GOT3 (cell line): ENCODE data around the gene RPE65.
"Not testable (repeated sequence)": the region's sequence is repeated elsewhere in the genome, so short reads cannot be mapped to it uniquely, and the experiment has no call there.

ENCODE experiments used
- DNase-seq: peaks from one replicate; lab custom pipeline; 2025; ENCODE audit warnings: mixed read lengths; lab: John Stamatoyannopoulos, UW

RPE65 gene

GRCh38 chr1:68453060-68453670, 3.4 kb upstream of the RPE65 start:
- no peak for DNase-seq

DNA sequence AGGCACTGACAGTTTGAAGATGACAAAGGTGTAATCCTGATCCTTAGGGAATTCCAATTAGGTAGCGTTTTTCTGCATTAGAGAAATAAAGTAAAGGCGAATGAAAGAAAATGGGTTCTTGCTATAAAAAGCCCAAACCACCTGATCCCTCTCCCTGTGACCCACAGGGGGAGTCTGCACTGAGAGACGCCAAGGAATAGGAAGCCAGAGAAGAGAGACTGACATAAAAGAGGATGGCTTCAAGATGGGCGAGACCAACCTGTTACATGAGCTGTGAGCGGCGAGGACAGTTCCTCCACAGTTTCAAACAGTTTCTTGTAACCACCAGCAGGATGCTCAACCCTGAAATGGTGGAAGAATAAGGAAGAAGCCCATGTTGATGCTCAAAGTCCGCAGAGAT, 1.4 kb downstream of the RPE65 start:
- DNase-seq: no peak

- no peak for DNase-seq
Measured at GRCh38 chr1:68445709-68446108, 4.0 kb downstream of the RPE65 start.

- DNase-seq: peak; percentile 16
Measured at GRCh38 chr1:68442822-68443556, 6.8 kb downstream of the RPE65 start.

GRCh38 chr1:68442006-68442405, 7.7 kb downstream of the RPE65 start:
- no peak for DNase-seq

GRCh38 chr1:68438310-68438709, 11.4 kb downstream of the RPE65 start:
- DNase-seq: no peak

DNA sequence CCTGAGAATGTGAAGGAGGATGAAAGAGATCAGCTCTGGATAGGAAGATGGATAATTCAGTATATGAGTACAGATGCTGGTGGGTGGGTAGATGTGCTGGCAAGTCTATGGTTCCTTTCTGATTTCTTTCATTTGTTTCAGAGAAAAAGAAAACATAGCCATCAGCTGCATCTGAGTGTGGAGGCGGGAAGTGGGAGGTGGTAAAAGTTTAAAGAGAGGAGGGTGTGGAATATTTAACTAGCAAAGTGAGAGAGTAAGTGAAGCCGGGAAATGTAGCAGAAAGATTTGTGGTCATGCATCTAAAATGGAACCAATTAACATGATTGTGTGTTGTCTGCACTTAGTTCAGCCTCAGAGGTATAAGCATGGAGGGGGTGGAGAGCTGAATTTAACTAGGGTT, 16.4 kb downstream of the RPE65 start:
- DNase-seq: no peak

- no peak for DNase-seq
Measured at GRCh38 chr1:68431076-68431475, 18.7 kb downstream of the RPE65 start.

GRCh38 chr1:68429233-68429808, 20.4 kb downstream of the RPE65 start:
- DNase-seq: no peak

DNA sequence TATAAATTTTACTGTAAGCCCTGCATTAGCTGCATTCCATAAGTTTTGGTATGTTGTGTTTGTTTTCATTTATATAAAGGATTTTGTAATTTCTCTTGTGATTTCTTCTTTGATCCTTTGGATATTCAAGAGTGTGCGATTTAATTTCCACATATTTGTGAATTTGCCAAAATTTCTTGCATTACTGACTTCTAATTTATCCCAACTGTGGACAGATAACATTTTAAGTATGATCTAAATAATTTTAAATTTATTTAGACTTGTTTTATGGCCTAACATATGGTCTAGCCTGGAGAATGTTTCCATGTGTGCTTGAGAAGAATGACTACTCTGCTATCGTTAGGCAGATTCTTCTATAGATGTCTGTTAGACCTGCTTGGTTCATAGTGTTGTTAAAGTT, 23.2 kb downstream of the RPE65 start:
- no peak for DNase-seq

DNA sequence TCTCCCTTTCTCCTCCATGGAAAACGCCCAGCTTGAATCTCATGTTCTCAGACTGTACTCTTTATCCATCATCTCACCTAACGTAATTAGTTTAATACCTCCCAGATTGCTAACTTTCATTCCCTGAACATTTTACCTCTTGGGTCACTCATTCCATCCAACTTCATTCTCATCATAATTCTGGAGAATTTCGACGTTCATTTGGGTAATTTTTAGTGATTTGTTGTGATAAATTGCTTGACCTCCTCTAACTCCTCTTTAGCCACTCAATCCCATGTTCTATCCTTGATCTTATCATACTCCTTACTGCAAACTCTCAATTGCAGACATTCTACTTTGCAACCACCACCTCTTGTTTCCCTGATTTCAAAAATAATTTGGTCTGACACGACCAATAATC, 28.4 kb downstream of the RPE65 start:
- no peak for DNase-seq

DNA sequence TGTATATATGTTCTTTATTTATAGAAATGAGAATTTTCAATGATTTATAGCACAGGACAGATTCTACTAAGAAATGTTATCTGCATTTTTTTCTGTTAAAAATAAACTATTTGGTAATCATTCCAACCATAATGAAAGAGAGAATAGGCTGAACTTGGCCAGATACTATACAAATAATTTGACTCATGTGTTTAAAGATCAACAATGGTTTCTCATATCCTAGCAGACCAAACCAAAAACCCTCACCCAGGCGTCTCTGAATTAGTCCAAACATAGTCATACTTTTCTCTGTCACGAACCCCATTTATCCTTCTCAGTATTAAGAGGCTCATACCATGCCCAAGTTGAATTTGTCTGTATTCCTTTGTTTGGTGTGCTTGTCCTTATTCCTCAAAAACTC, 40.3 kb downstream of the RPE65 start:
- no peak for DNase-seq

GRCh38 chr1:68401506-68401905, 48.2 kb downstream of the RPE65 start:
- no peak for DNase-seq

DNA sequence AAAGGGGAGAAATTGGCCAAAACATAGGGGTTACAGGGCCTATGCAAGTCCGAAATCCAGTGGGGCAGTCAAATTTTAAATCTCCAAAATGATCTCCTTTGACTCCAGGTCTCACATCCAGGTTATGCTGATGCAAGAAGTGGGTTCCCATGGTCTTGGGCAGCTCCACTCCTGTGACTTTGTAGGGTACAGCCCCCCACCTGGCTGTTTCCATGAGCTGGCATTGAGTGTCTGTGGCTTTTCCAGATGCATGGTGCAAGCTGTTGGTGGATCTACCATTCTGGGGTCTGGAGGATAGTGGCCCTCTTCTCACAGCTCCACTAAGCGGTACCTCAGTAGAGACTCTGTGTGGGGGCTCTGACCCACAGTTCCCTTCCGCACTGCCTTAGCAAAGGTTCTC, 54.2 kb downstream of the RPE65 start:
- not testable (repeated sequence) for DNase-seq

DNA sequence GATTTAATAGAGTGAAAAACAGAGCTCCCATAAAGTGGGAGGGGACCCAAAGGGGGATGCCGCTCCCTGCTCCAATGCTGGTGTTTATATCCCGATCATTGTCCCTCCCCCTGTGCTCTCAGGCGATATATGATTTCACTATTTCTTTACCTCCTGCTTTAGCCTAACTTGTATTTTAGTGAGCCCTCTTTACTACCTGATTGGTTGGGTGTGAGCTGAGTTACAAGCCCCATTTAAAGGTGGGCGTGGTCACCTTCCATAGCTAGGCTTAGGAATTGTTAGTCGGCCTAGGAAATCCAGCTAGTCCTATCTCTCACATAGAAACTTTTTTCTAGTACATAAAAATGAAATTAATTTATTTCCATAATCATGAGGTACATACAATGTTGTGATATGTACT, 57.3 kb downstream of the RPE65 start:
- DNase-seq: not testable (repeated sequence)

DNA sequence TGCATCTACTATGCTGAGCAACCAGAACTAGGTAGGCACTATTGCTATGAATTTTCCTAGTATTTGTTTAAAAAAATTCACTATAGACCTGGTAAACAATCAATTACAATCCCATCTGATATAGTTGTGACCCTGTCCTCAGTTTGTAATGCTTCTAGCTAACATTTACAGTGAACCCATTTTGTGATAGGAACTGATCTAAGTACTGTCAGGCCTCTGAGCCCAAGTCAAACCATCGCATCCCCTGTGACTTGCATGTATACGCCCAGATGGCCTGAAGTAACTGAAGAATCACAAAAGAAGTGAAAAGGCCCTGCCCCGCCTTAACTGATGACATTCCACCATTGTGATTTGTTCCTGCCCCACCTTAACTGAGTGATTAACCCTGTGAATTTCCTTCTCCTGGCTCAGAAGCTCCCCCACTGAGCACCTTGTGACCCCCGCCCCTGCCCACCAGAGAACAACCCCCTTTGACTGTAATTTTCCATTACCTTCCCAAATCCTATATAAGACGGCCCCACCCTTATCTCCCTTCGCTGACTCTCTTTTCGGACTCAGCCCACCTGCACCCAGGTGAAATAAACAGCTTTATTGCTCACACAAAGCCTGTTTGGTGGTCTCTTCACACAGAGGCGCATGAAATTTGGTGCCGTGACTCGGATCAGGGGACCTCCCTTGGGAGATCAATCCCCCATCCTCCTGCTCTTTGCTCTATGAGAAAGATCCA, 63.8 kb downstream of the RPE65 start:
- DNase-seq: not testable (repeated sequence)

DNA sequence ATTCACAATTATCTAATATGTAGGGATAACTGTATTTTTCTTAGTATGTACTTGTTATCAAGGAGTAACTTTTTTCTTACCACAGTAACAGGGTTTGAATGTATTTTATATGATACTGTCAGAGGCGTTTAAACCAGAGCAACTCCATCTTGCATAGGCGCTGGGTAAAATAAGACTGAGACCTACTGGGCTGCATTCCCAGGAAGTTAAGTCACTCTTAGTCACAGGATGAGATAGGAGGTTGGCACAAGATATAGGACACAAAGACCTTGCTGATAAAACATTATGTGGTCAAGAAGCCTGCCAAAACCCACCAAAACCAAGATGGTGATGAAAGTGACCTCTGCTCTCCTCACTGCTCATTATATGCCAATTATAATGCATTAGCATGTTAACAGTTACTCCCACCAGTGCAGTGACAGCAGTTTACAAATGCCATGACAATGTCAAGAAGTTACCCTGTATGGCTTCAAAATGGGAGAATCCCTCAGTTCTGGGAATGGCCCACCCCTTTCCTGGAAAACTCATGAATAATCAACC, 64.8 kb downstream of the RPE65 start:
- DNase-seq: no peak

- peak; percentile 33 for DNase-seq
Measured at GRCh38 chr1:68384321-68384813, 65.4 kb downstream of the RPE65 start.

- DNase-seq: no peak
Measured at GRCh38 chr1:68383092-68383491, 66.7 kb downstream of the RPE65 start.

DNA sequence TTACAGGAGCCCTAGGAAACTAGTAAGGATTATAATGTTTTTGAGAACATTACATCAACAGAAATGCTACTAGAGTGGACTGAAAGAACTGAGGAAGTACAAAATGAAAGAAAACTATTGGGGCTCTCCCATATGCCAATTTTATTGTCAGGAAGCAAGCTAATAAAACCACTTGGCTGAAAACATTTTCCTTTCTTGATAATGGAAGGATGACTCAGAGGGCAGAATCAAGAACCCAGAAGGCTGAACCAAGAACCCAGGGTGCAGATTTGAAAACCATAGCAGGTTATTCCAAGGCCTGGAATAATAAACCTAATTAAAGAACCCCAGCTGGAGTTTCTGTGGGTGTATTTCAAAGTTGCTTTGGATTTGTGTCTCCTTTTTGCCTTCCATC, 70.7 kb downstream of the RPE65 start:
- no peak for DNase-seq
